Central memory CD8-positive, alpha-beta T cell (primary cell): ENCODE data around the gene NUP210L.
"Not testable (repeated sequence)": the region's sequence is repeated elsewhere in the genome, so short reads cannot be mapped to it uniquely, and the experiment has no call there.

Source experiments
- ATAC-seq: fragments of 150-1000 bp; cut with Tn5 transposase; replicated peaks from 2 replicates; pipeline ENCODE4 v1.10.0; 2022; ENCODE audit warnings: mild to moderate bottlenecking, moderate FRiP score, moderate number of reproducible peaks; ENCODE audit not compliant: poor library complexity, severe bottlenecking; ENCODE audit errors: extremely low read depth
- DNase-seq, 2 donors: peaks; one replicate each; pipeline ENCODE4 v3.0.0; 2021; ENCODE audit warnings: low spot score in 2 of 2
- H3K27ac Mint-ChIP-seq: one replicate; pipeline ENCODE4 v1.8.0; 2022; ENCODE audit warnings: low read depth, mild to moderate bottlenecking, moderate library complexity, mixed read lengths
- H3K27me3 Mint-ChIP-seq: one replicate; pipeline ENCODE4 v1.8.0; 2022; ENCODE audit warnings: mixed read lengths
- H3K36me3 Mint-ChIP-seq: one replicate; pipeline ENCODE4 v1.8.0; 2022; ENCODE audit warnings: mild to moderate bottlenecking, moderate library complexity, mixed read lengths; ENCODE audit not compliant: insufficient read depth
- H3K4me1 Mint-ChIP-seq: one replicate; pipeline ENCODE4 v1.8.0; 2022; ENCODE audit warnings: mixed read lengths
- H3K4me3 Mint-ChIP-seq: one replicate; pipeline ENCODE4 v1.8.0; 2022; ENCODE audit warnings: mild to moderate bottlenecking, moderate library complexity, mixed read lengths
- H3K9me3 Mint-ChIP-seq: one replicate; pipeline ENCODE4 v1.8.0; 2022; ENCODE audit warnings: mixed read lengths

Gene NUP210L

GRCh38 chr1:154158307-154159125 lies 3.6 kb upstream of the NUP210L start:
- DNase-seq = no peak
- Mint-ChIP-seq H3K36me3 (peaks cover 67% of the 10 kb centered on the region), H3K4me3 (peak overlapping the region; percentile 81), H3K4me1 (peaks cover 55% of the 10 kb centered on the region), H3K9me3 (no peaks in the 10 kb centered on the region), H3K27me3 (no peaks in the 10 kb centered on the region), H3K27ac (peak overlapping the region; percentile 96)
- peak; percentile 4 for ATAC-seq

- Mint-ChIP-seq H3K4me3 (peak overlapping the region; percentile 81), H3K27ac (peak overlapping the region; percentile 96), H3K9me3 (no peaks in the 10 kb centered on the region), H3K27me3 (no peaks in the 10 kb centered on the region), H3K4me1 (peaks cover 47% of the 10 kb centered on the region), H3K36me3 (peaks cover 60% of the 10 kb centered on the region)
- ATAC-seq = peak; percentile 99
- peak; percentile 31 to 74 for DNase-seq
These were observed 2.8 kb upstream of the NUP210L start for GRCh38 chr1:154157520-154158306.

- no peaks in the 10 kb centered on the region for H3K27me3 Mint-ChIP-seq
- peaks cover 46% of the 10 kb centered on the region for H3K4me1 Mint-ChIP-seq
- ATAC-seq (no peak), DNase-seq (no peak)
- H3K36me3 Mint-ChIP-seq = peaks cover 41% of the 10 kb centered on the region
- H3K9me3 Mint-ChIP-seq = no peaks in the 10 kb centered on the region
- H3K27ac Mint-ChIP-seq = peak overlapping the region; percentile 98
- H3K4me3 Mint-ChIP-seq = peak overlapping the region; percentile 71
These were observed 378 bp upstream of the NUP210L start for GRCh38 chr1:154155251-154155650.

- Mint-ChIP-seq H3K4me3 (peak overlapping the region; percentile 71), H3K27ac (peak overlapping the region; percentile 98), H3K4me1 (peaks cover 39% of the 10 kb centered on the region), H3K27me3 (no peaks in the 10 kb centered on the region), H3K36me3 (peaks cover 30% of the 10 kb centered on the region), H3K9me3 (no peaks in the 10 kb centered on the region)
- DNase-seq (no peak), ATAC-seq (no peak)
These were observed 820 bp downstream of the NUP210L start for GRCh38 chr1:154154053-154154452.

GRCh38 chr1:154151311-154151710 lies 3.6 kb downstream of the NUP210L start:
- Mint-ChIP-seq H3K36me3 (peaks cover 16% of the 10 kb centered on the region), H3K9me3 (no peaks in the 10 kb centered on the region), H3K27ac (no peak overlapping the region), H3K27me3 (no peaks in the 10 kb centered on the region), H3K4me1 (peaks cover 12% of the 10 kb centered on the region), H3K4me3 (no peak overlapping the region)
- ATAC-seq (no peak), DNase-seq (no peak)

GRCh38 chr1:154148807-154149206 lies 6.1 kb downstream of the NUP210L start:
- H3K4me3 Mint-ChIP-seq = no peak overlapping the region
- DNase-seq (no peak), ATAC-seq (no peak)
- no peaks in the 10 kb centered on the region for H3K9me3 Mint-ChIP-seq
- peaks cover 4% of the 10 kb centered on the region for H3K36me3 Mint-ChIP-seq
- H3K27ac Mint-ChIP-seq = no peak overlapping the region
- peaks cover 2% of the 10 kb centered on the region for H3K4me1 Mint-ChIP-seq
- H3K27me3 Mint-ChIP-seq = no peaks in the 10 kb centered on the region

GRCh38 chr1:154147505-154147904 lies 7.4 kb downstream of the NUP210L start:
- not testable (repeated sequence) for DNase-seq, H3K4me1 Mint-ChIP-seq, ATAC-seq, H3K36me3 Mint-ChIP-seq, H3K27ac Mint-ChIP-seq, H3K4me3 Mint-ChIP-seq, H3K9me3 Mint-ChIP-seq, H3K27me3 Mint-ChIP-seq

GRCh38 chr1:154145986-154146385 lies 8.9 kb downstream of the NUP210L start:
- no peaks in the 10 kb centered on the region for H3K27me3 Mint-ChIP-seq
- ATAC-seq = no peak

GRCh38 chr1:154142358-154142757 lies 12.5 kb downstream of the NUP210L start:
- no peaks in the 10 kb centered on the region for H3K4me1 Mint-ChIP-seq
- no peaks in the 10 kb centered on the region for H3K36me3 Mint-ChIP-seq
- no peak overlapping the region for H3K27ac Mint-ChIP-seq
- H3K4me3 Mint-ChIP-seq = no peak overlapping the region
- ATAC-seq = no peak
- H3K9me3 Mint-ChIP-seq = no peaks in the 10 kb centered on the region
- no peak for DNase-seq
- no peaks in the 10 kb centered on the region for H3K27me3 Mint-ChIP-seq

More at GRCh38 chr1:154145986-154146385, 8.9 kb downstream of the NUP210L start:
- Mint-ChIP-seq H3K4me3 (no peak overlapping the region), H3K27ac (no peak overlapping the region), H3K9me3 (no peaks in the 10 kb centered on the region), H3K36me3 (no peaks in the 10 kb centered on the region), H3K4me1 (no peaks in the 10 kb centered on the region)
- no peak for DNase-seq

- Mint-ChIP-seq H3K27me3 (no peaks in the 10 kb centered on the region), H3K27ac (no peak overlapping the region), H3K4me1 (no peaks in the 10 kb centered on the region), H3K4me3 (no peak overlapping the region), H3K36me3 (no peaks in the 10 kb centered on the region), H3K9me3 (no peaks in the 10 kb centered on the region)
- DNase-seq = no peak
- no peak for ATAC-seq
These were observed 13.6 kb downstream of the NUP210L start for GRCh38 chr1:154141240-154141639.

GRCh38 chr1:154137888-154138287 lies 17.0 kb downstream of the NUP210L start:
- Mint-ChIP-seq H3K9me3 (no peaks in the 10 kb centered on the region), H3K4me3 (no peak overlapping the region), H3K27ac (no peak overlapping the region), H3K4me1 (no peaks in the 10 kb centered on the region), H3K36me3 (no peaks in the 10 kb centered on the region), H3K27me3 (no peaks in the 10 kb centered on the region)
- DNase-seq (no peak), ATAC-seq (no peak)

GRCh38 chr1:154133256-154133655 lies 21.6 kb downstream of the NUP210L start:
- no peak overlapping the region for H3K4me3 Mint-ChIP-seq
- no peaks in the 10 kb centered on the region for H3K27me3 Mint-ChIP-seq
- no peak overlapping the region for H3K27ac Mint-ChIP-seq
- no peaks in the 10 kb centered on the region for H3K36me3 Mint-ChIP-seq
- no peaks in the 10 kb centered on the region for H3K4me1 Mint-ChIP-seq
- ATAC-seq = no peak
- DNase-seq = no peak
- H3K9me3 Mint-ChIP-seq = no peaks in the 10 kb centered on the region
